ENCODE data around the gene ZFPM1.

Gene ZFPM1

GRCh38 chr16:88473666-88474534 lies 20.8 kb downstream of the ZFPM1 start:
- TF ChIP-seq CTCF (conservative IDR thresholded peaks at IDR 0.05) (no peak), ZFX (IDR thresholded peaks at IDR 0.05) (no peak)
- no peak overlapping the region for H3K27ac ChIP-seq

GRCh38 chr16:88475037-88475436 lies 22.0 kb downstream of the ZFPM1 start:
- TF ChIP-seq CTCF (conservative IDR thresholded peaks at IDR 0.05) (no peak), ZFX (IDR thresholded peaks at IDR 0.05) (no peak)
- H3K27ac ChIP-seq: no peak overlapping the region

DNA sequence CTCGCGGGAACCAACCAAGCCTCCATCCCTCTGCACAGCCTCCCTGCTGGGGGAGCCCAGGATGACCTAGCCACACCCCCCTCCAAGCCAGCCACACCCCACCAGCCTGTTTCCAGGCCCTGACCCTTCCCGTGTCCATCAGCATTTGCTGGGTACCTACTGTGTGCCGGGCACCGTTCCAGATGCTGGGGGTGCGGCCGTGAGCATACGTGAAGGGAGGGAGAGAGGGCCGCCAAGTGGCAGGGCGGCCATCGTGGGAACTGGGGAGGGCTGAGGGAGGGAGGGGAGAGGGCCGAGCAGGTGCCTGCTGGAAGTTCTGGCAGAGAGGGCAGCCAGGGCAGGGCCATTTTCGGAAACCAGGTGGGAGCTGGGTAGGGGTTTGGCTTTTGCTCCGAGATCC lies 23.1 kb downstream of the ZFPM1 start:
- TF ChIP-seq ZFX (IDR thresholded peaks at IDR 0.05): no peak
- no peak for TF ChIP-seq CTCF (conservative IDR thresholded peaks at IDR 0.05)
- no peak overlapping the region for H3K27ac ChIP-seq

DNA sequence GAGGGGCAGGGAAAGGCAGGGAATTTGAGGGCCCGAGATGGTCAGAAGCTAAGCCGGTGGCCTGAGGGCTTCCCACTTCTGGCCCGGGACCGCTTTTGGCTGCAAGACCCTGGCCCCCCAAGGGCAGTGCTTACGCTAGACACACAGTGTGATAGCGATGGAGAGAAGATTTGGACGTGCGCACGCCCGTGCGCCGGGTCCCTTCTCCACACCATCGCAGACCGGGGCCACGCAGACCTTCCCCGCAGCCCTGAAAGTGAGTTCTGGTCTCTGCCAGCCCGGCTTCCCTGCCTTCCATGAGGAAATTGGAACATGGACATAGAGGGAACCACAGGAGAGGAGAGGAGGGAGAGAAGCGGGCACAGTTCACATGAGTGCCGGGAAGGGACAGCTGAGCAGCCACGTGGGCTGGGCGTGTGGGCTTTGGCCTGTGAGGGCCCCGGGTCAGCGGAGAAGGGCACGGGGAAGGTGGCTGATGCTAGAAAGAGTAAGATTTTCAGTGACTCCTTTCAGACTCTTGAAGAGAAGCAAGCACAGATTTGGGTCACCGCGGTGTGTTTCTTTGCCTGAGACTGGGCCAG lies 23.8 kb downstream of the ZFPM1 start:
- TF ChIP-seq CTCF (conservative IDR thresholded peaks at IDR 0.05): no peak
- TF ChIP-seq ZFX (IDR thresholded peaks at IDR 0.05): no peak
- H3K27ac ChIP-seq: no peak overlapping the region

- no peak overlapping the region for H3K27ac ChIP-seq
- TF ChIP-seq ZFX (IDR thresholded peaks at IDR 0.05) (no peak), CTCF (conservative IDR thresholded peaks at IDR 0.05) (no peak)
Observed at GRCh38 chr16:88477631-88478519, 24.8 kb downstream of the ZFPM1 start.

DNA sequence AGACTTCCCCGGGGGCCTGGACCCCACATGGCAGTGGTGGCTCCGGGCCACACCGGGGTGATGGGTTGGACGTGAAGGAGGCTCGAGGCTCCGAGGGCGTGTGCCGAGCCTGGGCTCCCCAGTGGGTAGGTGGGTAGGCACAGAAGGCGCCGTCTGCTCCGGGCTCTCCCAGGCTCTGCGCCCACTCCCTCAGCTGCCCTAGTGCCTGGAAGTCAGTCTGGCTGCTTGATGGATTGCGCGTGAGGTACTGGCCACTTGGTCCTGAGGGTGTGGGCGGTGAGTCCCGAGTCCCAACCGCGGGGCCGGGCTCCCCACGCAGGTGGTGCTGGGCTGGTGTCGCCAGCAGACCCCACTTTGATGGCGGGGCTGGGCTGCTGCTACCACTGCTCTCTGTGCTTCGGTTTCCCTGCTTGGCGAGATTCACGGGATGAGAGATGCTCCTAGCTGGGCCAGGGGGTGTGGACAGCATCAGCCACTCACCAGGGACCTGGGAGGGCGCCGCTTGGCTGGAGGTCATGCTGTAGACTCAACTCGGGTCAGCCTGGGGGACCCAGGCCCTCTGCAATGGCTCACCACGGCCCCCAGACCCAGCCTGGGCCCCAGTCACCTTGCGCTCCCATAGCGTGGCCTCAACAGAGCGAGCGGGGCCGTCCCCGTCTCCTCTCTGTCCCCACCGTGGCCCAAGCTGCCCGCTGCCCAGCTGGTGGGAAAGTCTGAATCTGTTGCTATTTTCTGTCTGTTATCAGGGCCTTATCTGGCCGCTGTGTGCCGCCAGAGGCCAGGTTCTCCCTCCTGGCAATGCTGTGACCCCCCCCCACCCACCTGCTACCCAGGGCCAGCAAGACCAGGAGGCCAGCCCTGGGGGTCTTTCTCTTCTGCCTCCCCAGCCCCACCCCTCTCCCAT lies 26.1 kb downstream of the ZFPM1 start:
- H3K27ac ChIP-seq: no peak overlapping the region
- TF ChIP-seq ZFX (IDR thresholded peaks at IDR 0.05): no peak
- TF ChIP-seq CTCF (conservative IDR thresholded peaks at IDR 0.05): no peak
